Hepatocyte (in vitro differentiated cells): ENCODE measurements around the gene GEMIN5. TPM values are rescaled to one million over a fixed set of nuclear protein-coding genes. Genes with fewer than 3 reads are reported as not detected.

Source experiments
- DNase-seq: peaks from one replicate; pipeline ENCODE4 v3.0.0-alpha.2; 2016; ENCODE audit warnings: low spot score
- H2AFZ ChIP-seq: fragments of 200-600 bp; sonication (generic); 2 replicates; pipeline ENCODE4 v1.6.0; 2016; ENCODE audit warnings: antibody characterized with exemption, mild to moderate bottlenecking
- H3K27ac ChIP-seq: fragments of 200-600 bp; sonication (generic); 2 replicates; pipeline ENCODE4 v1.5.1; 2016; ENCODE audit warnings: mild to moderate bottlenecking
- H3K27me3 ChIP-seq: fragments of 200-600 bp; sonication (generic); 2 replicates; pipeline ENCODE4 v1.6.1; 2016
- H3K36me3 ChIP-seq: fragments of 200-600 bp; sonication (generic); replicated peaks from 2 replicates; pipeline ENCODE4 v1.5.1; 2016; ENCODE audit warnings: low read depth; ENCODE audit not compliant: insufficient read depth
- H3K4me1 ChIP-seq: fragments of 200-600 bp; sonication (generic); 2 replicates; pipeline ENCODE4 v1.5.1; 2016; ENCODE audit warnings: mild to moderate bottlenecking, moderate library complexity; ENCODE audit not compliant: insufficient read depth
- H3K4me2 ChIP-seq: fragments of 200-600 bp; sonication (generic); 2 replicates; pipeline ENCODE4 v1.6.0; 2016
- H3K4me3 ChIP-seq: fragments of 200-600 bp; sonication (generic); 2 replicates; pipeline ENCODE4 v1.5.1; 2016; ENCODE audit warnings: mild to moderate bottlenecking
- H3K79me2 ChIP-seq: fragments of 200-600 bp; sonication (generic); 2 replicates; pipeline ENCODE4 v1.6.0; 2017; ENCODE audit warnings: mild to moderate bottlenecking
- H3K9me2 ChIP-seq: fragments of 200-600 bp; sonication (generic); replicated peaks from 2 replicates; pipeline ENCODE4 v1.6.0; 2017; ENCODE audit warnings: mild to moderate bottlenecking; ENCODE audit not compliant: insufficient read depth
- H3K9me3 ChIP-seq: fragments of 200-600 bp; sonication (generic); 2 replicates; pipeline ENCODE4 v1.5.1; 2016; ENCODE audit warnings: low read depth, mild to moderate bottlenecking
- H4K20me1 ChIP-seq: fragments of 200-600 bp; sonication (generic); 2 replicates; pipeline ENCODE4 v1.6.0; 2016; ENCODE audit warnings: mild to moderate bottlenecking; ENCODE audit not compliant: insufficient read depth, poor library complexity, severe bottlenecking
- EZH2 ChIP-seq: fragments of 200-600 bp; sonication (generic); IDR thresholded peaks from 2 replicates; pipeline ENCODE4 v1.6.1; 2016; ENCODE audit warnings: antibody characterized with exemption, mild to moderate bottlenecking, borderline replicate concordance
- EZH2phosphoT487 ChIP-seq: fragments of 200-600 bp; sonication (generic); IDR thresholded peaks from one replicate; pipeline ENCODE4 v1.6.1; 2018; ENCODE audit warnings: antibody characterized with exemption, mild to moderate bottlenecking, low read depth, moderate library complexity; ENCODE audit not compliant: unreplicated experiment, severe bottlenecking
- WGBS: methylation state at CpG from one replicate; pipeline ENCODE4 v1.1.6; 2016; ENCODE audit warnings: low lambda C conversion rate; ENCODE audit errors: missing lambda C conversion rate; 5-methylcytosine and 5-hydroxymethylcytosine counted together
- polyA plus RNA-seq: library from polyadenylated mRNA; unstranded; fragments of >200 nt; fragmentation: Nextera tagmentation; extraction: Ambion mirVana; gene quantifications from 2 replicates; pipeline ENCODE4 v1.2.1, GENCODE V29; 2016
- total RNA-seq: library from RNA; depleted of rRNA; stranded (reverse); fragments of >200 nt; gene quantifications from 2 replicates; pipeline ENCODE4 v1.2.3, GENCODE V29; 2014
- TF ChIP-seq, protein P1 (sequence below): fragments of 200-600 bp; sonication (generic); IDR thresholded peaks from 2 replicates; pipeline ENCODE4 v1.5.1; 2016; ENCODE audit warnings: antibody characterized with exemption, mild to moderate bottlenecking; ENCODE audit not compliant: poor library complexity

Gene GEMIN5
- total and polyA plus RNA-seq, 2 experiments from 2014 or later = 6.2 to 12.1 TPM

GRCh38 chr5:154898210-154898609, 39.8 kb downstream of the GEMIN5 start:
- Histone ChIP-seq H3K79me2 (no peaks in the 10 kb centered on the region), H3K4me3 (no peak overlapping the region), H3K27ac (no peak overlapping the region), H2AFZ (no peak overlapping the region), H3K9me3 (no peaks in the 10 kb centered on the region), H3K9me2 (no peaks in the 10 kb centered on the region), H4K20me1 (no peaks in the 10 kb centered on the region), H3K4me2 (no peak overlapping the region), H3K4me1 (no peaks in the 10 kb centered on the region), H3K27me3 (no peaks in the 10 kb centered on the region), H3K36me3 (no peaks in the 10 kb centered on the region)
- DNase-seq = no peak
- TF ChIP-seq EZH2phosphoT487 = no peak
- 92% methylated on average over 4 of the region's 4 CpGs for WGBS

- DNase-seq = no peak
- TF ChIP-seq EZH2phosphoT487 = no peak
- Histone ChIP-seq H3K36me3 (no peaks in the 10 kb centered on the region), H3K4me3 (no peak overlapping the region), H4K20me1 (no peaks in the 10 kb centered on the region), H3K4me1 (no peaks in the 10 kb centered on the region), H3K9me3 (no peaks in the 10 kb centered on the region), H3K27me3 (no peaks in the 10 kb centered on the region), H3K27ac (no peak overlapping the region), H3K4me2 (no peak overlapping the region), H3K79me2 (no peaks in the 10 kb centered on the region), H3K9me2 (no peaks in the 10 kb centered on the region), H2AFZ (no peak overlapping the region)
Measured at GRCh38 chr5:154896562-154897165, 41.3 kb downstream of the GEMIN5 start.

DNA sequence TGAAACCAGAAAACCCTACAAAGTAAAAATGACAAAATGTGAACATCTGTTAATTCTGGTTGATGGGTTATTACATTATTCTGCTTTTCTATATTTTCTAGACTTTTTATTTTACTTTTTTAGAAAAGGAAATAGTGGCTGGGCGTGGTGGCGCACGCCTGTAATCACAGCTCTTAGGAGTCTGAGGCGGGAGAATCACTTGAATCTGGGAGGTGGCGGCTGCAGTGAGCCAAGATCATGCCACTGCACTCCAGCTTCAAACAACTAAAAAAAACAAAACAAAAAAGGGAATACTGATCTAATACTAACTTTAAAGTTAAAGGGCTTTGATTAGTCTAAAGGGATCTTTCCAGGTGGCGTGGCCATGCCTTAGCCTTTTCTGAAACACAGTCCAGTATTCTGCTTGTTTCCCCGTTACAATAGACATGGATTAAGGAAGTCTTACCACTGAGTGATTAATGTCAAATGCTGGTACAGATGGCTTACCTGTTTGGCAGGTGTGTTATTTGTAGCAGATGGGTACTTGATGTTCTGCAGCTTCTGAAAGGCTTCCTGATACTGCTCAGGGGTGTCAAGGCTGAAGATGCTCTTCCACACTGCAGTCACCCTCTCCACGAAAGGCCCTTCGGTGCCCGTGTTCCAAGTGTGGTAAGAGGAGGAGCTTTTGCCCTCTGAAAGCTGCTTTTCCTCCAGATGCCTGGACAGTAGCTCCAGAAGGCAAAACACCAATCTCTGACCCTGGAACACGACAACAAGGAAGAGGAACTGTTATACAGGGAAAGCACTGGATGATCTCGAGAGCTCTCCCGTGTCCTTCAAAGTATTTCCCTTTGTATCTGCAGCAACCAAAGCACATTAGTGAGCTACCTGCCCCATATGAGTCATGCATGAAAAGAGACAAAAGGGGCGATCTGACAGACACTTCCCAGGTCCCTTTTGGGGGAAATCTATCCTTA, 42.1 kb downstream of the GEMIN5 start:
- no peak overlapping the region for H3K27ac ChIP-seq

DNA sequence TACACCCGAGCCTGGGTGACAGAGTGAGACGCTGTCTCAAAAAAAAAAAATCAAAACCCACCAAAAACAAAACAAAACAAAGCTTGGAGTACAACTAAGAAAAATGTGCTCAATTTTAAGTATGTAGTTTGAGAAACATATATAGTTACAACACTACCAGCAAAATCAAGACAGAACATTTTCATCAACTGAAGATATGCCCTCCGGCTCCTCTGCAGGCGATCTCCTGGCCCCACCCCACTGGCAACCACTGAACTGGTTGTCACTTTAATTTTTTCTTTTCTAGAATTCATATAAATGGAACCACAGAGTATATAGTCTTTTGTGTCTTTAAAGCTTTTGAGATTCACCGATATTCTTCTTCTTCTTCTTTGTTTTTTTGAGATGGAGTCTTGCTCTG, 44.6 kb downstream of the GEMIN5 start:
- Histone ChIP-seq H3K9me3 (no peaks in the 10 kb centered on the region), H3K79me2 (no peaks in the 10 kb centered on the region), H3K9me2 (no peaks in the 10 kb centered on the region), H2AFZ (no peak overlapping the region), H3K27me3 (no peaks in the 10 kb centered on the region), H3K4me3 (no peak overlapping the region), H3K27ac (no peak overlapping the region), H3K4me2 (no peak overlapping the region), H4K20me1 (no peaks in the 10 kb centered on the region), H3K4me1 (no peaks in the 10 kb centered on the region), H3K36me3 (no peaks in the 10 kb centered on the region)
- TF ChIP-seq, protein P1, sequence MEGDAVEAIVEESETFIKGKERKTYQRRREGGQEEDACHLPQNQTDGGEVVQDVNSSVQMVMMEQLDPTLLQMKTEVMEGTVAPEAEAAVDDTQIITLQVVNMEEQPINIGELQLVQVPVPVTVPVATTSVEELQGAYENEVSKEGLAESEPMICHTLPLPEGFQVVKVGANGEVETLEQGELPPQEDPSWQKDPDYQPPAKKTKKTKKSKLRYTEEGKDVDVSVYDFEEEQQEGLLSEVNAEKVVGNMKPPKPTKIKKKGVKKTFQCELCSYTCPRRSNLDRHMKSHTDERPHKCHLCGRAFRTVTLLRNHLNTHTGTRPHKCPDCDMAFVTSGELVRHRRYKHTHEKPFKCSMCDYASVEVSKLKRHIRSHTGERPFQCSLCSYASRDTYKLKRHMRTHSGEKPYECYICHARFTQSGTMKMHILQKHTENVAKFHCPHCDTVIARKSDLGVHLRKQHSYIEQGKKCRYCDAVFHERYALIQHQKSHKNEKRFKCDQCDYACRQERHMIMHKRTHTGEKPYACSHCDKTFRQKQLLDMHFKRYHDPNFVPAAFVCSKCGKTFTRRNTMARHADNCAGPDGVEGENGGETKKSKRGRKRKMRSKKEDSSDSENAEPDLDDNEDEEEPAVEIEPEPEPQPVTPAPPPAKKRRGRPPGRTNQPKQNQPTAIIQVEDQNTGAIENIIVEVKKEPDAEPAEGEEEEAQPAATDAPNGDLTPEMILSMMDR = no peak
- TF ChIP-seq EZH2phosphoT487 = no peak
- TF ChIP-seq EZH2 = no peak
- no peak for DNase-seq
- WGBS = 88% methylated on average over 5 of the region's 5 CpGs

More for the DNA sequence above, 42.1 kb downstream of the GEMIN5 start:
- Histone ChIP-seq H3K79me2 (no peaks in the 10 kb centered on the region), H3K4me1 (no peaks in the 10 kb centered on the region), H3K9me3 (no peaks in the 10 kb centered on the region), H4K20me1 (no peaks in the 10 kb centered on the region), H2AFZ (no peak overlapping the region), H3K9me2 (no peaks in the 10 kb centered on the region), H3K27me3 (no peaks in the 10 kb centered on the region), H3K4me2 (no peak overlapping the region), H3K36me3 (no peaks in the 10 kb centered on the region), H3K4me3 (no peak overlapping the region)
- 88% methylated on average over 14 of the region's 14 CpGs for WGBS
- no peak for TF ChIP-seq EZH2phosphoT487
- TF ChIP-seq, protein P1 = no peak
- TF ChIP-seq EZH2 = no peak
- no peak for DNase-seq
